Panc1 (cell line): ENCODE results near the gene SLC66A1.

Source experiments
- SIN3A ChIP-seq: IDR thresholded peaks from 2 replicates; pipeline ENCODE4 v1.6.1; 2012; ENCODE audit warnings: low read depth, mild to moderate bottlenecking, low read length, moderate library complexity, borderline replicate concordance; ENCODE audit not compliant: insufficient read depth
- TF ChIP-seq, protein P1 (sequence below): fragments of 450-650 bp; IDR thresholded peaks from 2 replicates; pipeline ENCODE4 v1.5.1; 2017; ENCODE audit warnings: mild to moderate bottlenecking

- TF ChIP-seq, protein P1, sequence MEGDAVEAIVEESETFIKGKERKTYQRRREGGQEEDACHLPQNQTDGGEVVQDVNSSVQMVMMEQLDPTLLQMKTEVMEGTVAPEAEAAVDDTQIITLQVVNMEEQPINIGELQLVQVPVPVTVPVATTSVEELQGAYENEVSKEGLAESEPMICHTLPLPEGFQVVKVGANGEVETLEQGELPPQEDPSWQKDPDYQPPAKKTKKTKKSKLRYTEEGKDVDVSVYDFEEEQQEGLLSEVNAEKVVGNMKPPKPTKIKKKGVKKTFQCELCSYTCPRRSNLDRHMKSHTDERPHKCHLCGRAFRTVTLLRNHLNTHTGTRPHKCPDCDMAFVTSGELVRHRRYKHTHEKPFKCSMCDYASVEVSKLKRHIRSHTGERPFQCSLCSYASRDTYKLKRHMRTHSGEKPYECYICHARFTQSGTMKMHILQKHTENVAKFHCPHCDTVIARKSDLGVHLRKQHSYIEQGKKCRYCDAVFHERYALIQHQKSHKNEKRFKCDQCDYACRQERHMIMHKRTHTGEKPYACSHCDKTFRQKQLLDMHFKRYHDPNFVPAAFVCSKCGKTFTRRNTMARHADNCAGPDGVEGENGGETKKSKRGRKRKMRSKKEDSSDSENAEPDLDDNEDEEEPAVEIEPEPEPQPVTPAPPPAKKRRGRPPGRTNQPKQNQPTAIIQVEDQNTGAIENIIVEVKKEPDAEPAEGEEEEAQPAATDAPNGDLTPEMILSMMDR, result no peak
- no peak for TF ChIP-seq SIN3A
These were observed 55.9 kb downstream of the SLC66A1 start for GRCh38 chr1:19368050-19368449.
